DMS 273 treated with DMSO at 0.1 percent for 48 hours (cell line): ENCODE data around the gene PRCD.

Experiments
- DNase-seq: peaks from one replicate; lab custom pipeline; 2025; lab: John Stamatoyannopoulos, UW

PRCD gene

GRCh38 chr17:76539631-76540271 lies at the start of gene PRCD:
Gene PRCD, plus strand, starts transcription at chr17:76540044. Its CDS starts 98 bp downstream, at chr17:76540142.
- no peak for DNase-seq

GRCh38 chr17:76490112-76490710 lies 49.6 kb upstream of the PRCD start:
- no peak for DNase-seq

- DNase-seq = no peak
Measured at GRCh38 chr17:76491271-76492122, 48.3 kb upstream of the PRCD start.

GRCh38 chr17:76492123-76492988 lies 47.5 kb upstream of the PRCD start:
- DNase-seq = no peak

- no peak for DNase-seq
Measured at GRCh38 chr17:76492989-76493501, 46.8 kb upstream of the PRCD start.

DNA sequence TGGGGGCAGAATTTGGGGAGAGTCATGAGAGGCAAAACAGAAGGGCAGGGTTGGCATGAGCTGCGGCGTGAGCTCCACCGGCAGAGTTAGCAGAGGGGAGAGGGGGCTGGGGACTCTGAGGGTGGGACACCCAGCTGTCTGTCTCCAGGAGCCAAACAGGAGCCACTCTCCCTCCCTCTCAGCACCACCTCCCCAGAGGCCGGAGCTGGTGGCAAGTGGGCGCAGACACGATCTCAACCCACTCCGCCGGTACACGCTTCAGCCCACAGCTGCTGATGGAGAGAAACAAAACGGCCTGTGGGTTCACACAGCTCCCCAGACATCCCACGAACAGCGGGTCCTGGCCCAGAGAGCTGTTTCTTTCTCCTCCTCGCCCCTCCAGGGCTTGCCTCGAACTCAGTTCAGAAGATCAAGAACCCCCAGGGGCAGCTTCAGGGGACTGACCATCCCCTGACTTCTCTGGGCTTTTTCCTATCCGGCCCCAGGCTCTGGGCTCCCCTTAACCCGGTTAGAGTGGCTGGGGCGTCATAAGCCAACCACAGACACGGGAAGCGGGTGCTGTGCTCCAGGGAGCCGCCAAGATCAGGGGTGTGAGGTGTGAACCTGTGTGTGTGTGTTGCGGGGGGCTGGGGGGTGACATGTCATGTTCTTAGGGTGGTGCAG lies 46.2 kb upstream of the PRCD start:
- no peak for DNase-seq

DNA sequence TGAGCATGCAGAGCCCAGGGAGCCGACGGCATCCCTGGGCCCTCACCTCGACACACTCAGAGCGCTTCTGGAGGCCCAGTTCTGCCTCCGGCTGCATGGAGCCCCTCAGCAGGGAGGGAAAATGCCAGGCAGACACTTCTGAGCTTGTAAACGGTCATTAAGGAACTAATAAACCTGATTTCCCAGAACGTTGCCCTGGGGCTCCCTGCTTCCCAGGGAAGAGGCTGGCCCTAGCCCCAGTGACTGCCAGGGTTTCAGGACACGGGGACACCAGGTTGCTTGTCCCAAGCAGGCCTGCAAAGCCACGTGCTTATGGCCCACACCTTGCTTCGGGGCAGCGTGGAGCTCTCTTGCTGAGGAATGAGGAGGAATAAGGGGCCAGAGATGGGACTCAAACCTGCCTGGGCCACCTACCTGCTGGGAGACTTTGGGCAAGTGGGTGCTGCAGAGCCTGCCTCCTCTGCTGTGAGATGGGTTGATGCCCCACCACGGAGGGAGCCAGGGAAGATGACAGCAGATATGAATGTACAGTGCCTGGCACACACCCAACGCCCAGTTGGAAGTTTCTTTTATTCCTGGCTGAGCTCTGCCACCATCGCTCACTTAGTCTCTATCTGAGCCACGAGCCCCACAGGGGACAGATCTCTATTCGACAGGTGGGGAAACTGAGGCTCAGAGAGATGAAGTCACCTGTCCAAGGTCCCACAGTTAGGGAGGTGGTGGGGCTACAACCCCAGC lies 44.0 kb upstream of the PRCD start:
- no peak for DNase-seq

GRCh38 chr17:76496464-76496863 lies 43.4 kb upstream of the PRCD start:
- no peak for DNase-seq

DNA sequence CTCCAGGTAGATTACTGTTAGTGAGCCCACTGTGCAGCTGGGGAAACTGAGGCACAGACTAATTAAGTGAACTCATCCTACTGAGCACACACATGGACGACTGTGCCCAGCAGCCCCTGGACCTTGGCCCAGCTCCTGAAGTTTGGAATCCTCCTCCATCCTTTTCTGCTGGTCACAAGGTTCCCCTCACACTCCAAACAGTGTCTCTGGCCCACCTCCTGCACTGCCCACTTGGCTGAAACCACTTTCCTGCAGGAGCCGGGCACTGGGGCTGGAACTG lies 42.2 kb upstream of the PRCD start:
- no peak for DNase-seq

GRCh38 chr17:76497979-76498875 lies 41.6 kb upstream of the PRCD start:
- DNase-seq = peak; percentile 74

- DNase-seq = no peak
Measured at GRCh38 chr17:76498876-76499251, 41.0 kb upstream of the PRCD start.

GRCh38 chr17:76499267-76499667 lies 40.6 kb upstream of the PRCD start:
- no peak for DNase-seq

GRCh38 chr17:76500074-76500746 lies 39.6 kb upstream of the PRCD start:
- peak; percentile 9 for DNase-seq

DNA sequence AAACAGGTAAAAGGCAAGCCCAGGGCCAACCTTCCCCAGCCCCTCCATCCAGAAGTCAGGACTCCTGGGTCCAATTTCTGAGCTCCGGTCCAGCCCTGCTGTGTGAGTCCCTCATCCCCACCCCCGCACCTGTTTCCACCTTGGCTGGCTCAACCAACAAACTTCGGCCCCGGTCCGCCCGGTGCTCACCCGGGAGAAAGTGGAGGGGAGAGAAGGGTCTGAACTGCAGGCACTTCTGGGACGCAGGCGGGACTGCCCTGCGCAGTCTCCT lies 39.2 kb upstream of the PRCD start:
- DNase-seq = no peak

- DNase-seq = peak; percentile 18
Measured at GRCh38 chr17:76501018-76501826, 38.6 kb upstream of the PRCD start, which contains the start of gene RHBDF2. Gene RHBDF2, minus strand, starts transcription at chr17:76501423. Its CDS starts 19,899 bp downstream, at chr17:76481524.

GRCh38 chr17:76501827-76502307 lies 38.0 kb upstream of the PRCD start:
- no peak for DNase-seq

GRCh38 chr17:76502341-76503211 lies 37.3 kb upstream of the PRCD start:
- DNase-seq = no peak
